Stimulated activated naive CD8-positive, alpha-beta T cell treated with anti-CD3 and anti-CD28 coated beads, Interleukin-15, Interleukin-2, amounts not matched to agents 100 U/mL and 50 U/mL, for 24 hours (primary cell): ENCODE data around the gene NES.

Source experiments
- ATAC-seq: fragments of 150-1000 bp; cut with Tn5 transposase; one replicate; pipeline ENCODE4 v1.10.0; 2021
- DNase-seq: peaks from one replicate; pipeline ENCODE4 v3.0.0; 2021

NES gene

DNA sequence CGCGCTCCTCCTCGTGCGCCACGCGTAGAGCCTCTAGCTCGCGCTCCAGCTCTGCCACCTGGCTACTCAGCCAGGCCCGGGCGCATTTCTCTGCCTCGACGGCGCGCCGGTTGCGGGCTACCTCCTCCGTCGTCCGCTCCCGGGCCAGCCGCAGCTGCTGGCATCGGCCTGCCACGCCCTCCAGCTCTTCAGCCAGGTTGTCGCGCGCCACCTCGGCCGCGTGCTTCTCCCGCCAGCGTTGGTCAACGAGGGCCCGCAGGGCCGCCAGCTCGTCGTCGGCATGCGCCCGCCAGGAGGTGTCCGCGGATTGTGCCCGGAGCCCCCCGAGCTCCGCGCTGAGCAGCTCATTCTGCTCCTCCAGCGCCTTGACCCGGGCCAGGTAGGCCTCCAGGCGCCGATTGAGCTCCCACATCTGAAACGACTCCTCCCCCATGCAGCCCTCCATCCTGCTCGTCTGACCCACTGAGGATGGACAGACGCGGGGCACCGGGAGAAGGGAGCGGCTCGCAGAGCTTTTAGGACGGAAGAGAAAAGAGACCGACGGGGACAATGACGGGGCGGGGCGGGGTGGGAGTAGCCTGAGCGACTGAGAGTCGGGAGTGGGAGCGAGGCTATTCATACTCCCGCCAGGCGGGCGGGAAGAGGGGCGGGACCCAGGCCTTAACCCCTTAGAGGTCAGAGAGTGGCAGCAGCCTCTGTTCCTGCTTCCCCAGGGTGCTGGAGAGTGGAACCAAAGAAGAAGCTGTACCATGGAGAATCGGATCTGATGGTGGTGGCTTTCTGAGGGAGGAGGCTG lies at the start of gene NES:
NES (minus strand) TSS at position 588 of the 796 bp plus-strand sequence; CDS start at position 445, 143 bp downstream.
- no peak for DNase-seq
- no peak for ATAC-seq

- peak; percentile 69 for DNase-seq
- ATAC-seq, result no peak
Observed at GRCh38 chr1:156726549-156727226, 49.5 kb upstream of the NES start.

- DNase-seq (peak; percentile 87), ATAC-seq (peak; percentile 30)
Observed at GRCh38 chr1:156725683-156726280, 48.6 kb upstream of the NES start.

DNA sequence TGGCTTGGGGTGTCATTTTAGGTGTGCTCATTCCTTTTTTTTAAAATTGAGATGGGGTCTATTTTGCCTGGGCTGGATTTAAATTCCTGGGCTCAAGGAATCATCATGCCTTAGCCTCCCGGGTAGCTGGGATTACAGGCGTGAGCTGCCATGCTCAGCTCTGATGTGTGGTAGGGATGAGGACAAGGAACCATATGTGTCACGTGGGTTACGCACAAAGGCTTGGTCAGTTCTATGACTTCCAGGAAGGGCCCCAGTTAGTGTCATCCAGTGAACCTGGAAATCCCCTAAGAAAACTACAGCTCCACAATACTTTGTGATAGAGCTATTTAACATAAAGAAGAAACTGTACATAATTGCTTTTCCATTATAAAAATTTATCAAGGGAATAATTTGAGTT lies 44.3 kb upstream of the NES start:
- ATAC-seq (no peak), DNase-seq (no peak)

- DNase-seq (no peak), ATAC-seq (no peak)
Observed at GRCh38 chr1:156721131-156721530, 43.9 kb upstream of the NES start.

DNA sequence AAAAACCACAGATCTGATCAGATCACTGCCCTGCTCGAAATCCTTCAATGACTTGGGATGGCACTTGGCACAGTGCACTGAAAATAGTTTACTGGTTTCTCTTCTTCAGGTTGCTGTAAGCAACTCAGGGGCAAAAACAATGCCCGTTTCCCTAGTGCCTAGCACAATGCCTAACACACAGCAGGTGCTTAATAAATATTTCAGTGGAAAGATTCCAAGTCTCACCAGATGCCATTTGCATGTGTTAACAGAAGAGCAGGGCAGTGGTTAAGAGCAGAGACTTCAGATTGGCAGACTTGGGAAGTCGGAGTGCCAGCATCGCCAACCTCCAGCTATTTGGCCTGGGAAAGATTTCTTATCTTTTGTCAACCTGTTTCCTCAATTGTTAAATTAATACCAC lies 40.1 kb upstream of the NES start:
- no peak for ATAC-seq
- no peak for DNase-seq

DNA sequence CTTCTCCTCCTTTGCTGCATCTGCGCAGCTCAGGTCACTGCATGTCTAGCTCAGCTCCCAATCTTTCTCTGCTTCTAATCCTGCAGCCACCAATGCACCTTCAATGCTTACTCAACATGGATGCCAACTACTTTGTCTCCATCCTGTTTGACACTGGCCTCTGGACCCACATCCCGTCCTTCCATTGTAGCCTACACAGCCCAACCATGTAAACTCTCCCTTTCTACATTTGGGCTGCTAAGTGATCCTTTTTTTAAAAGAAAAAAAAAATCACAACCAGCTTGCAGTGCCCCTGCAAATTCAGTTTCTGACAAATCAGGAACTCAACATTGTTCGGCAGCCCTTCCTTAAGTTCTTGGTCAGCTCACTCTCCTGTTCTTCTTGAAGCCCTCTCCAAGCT lies 37.6 kb upstream of the NES start:
- no peak for DNase-seq
- no peak for ATAC-seq

- ATAC-seq, result no peak
- DNase-seq, result no peak
Observed at GRCh38 chr1:156712626-156713025, 35.4 kb upstream of the NES start.

- no peak for DNase-seq
Observed at GRCh38 chr1:156711011-156711817, 34.0 kb upstream of the NES start.

DNA sequence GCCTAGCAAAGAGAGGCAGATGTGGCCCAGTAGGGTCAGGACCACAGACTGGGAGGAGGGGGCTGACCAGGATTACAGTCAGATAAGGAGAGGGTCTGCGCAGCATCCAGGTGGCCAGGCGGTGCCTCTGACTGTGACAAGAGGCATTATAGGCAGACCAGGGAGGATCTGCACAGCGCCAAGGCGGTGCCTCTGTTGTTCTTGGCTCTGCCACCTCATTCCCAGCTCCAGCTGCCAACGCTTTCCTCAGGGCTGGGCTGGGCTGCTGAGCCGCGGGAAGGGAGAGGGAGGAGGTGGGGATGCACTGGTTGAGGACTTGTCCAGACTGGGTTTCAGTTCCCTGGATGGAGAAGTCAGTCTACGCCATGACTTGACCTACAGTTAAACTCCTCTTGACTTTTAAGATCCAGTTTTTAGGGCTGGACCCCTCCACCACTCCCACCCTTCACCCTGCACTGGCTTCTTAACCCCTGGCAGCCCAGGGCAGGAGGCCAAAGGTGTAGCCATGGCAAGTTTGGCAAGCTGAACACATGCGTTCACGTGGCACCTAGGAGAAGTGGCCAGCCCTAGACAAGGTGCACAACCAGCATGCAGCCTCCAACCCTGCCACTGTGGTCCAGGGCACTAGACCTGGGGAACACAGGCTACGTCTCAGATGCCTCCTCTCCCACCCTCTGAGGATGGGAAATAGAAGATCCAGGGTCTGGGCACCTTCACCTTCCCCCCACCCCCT lies 32.7 kb upstream of the NES start:
- DNase-seq (no peak), ATAC-seq (no peak)

More at GRCh38 chr1:156711011-156711817, 34.0 kb upstream of the NES start:
- no peak for ATAC-seq

GRCh38 chr1:156709031-156709430 lies 31.8 kb upstream of the NES start:
- no peak for DNase-seq
- ATAC-seq, result no peak

DNA sequence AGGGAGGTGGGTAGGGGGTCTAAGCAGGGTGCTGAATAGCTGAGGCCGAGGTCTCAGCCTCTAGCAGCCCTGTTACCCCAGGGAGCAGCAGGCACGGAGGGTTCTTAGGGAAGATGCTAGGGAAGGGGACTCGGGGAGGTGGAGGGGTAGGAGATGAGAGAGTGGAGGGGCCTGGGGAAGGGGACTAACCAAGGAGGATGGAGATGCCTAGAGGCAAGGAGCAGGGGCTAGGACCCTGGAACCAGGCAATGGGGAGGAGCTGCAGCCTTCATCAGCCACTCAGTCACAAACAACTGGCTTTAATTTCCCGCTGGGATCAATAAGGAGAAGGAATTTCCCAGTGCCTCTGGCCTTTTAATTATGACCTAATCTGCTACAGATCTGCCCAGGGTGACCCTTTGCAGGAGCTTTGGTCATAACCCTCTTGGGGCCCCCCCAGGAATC lies 31.0 kb upstream of the NES start:
- ATAC-seq (no peak), DNase-seq (no peak)

GRCh38 chr1:156707417-156708217 lies 30.4 kb upstream of the NES start:
- no peak for ATAC-seq
- DNase-seq, result no peak

GRCh38 chr1:156706657-156707416 lies 29.6 kb upstream of the NES start:
- no peak for ATAC-seq
- no peak for DNase-seq

DNA sequence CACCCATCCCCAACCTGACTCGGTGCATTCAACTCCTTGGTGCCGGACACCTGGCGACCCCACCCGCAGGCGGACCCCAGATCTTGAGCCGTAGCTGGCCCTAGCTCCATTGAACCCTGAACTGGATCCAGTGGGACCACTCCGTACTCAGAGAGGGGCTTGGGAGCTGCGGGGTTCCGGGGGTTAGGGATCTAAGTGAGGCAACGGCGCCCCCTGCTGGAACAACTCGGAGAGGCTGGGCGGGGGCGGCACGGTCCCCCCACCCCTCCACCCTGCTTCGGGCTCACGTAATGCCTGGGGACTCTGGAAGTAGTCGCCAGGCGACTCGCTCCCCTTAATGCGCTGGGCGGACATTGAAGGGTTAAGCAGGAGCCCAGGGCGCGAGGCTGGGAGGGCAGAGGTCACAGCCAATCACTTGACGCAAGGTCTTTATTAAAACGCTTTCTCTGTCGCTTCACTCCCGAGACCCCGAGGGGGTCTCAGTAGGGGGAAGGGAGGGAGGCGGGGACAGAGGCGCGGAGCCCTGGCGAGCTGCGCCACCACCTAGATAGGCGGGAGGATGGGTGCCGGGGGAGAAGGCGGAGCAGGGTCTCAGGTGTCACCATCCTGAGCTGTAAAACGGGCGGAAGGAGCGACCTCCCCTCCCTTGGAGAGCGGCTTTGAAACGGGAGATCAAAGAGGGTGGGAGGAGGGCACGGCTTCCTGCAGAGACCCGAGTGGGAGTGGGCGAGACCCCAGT lies 28.9 kb upstream of the NES start:
- ATAC-seq (peak; percentile 67), DNase-seq (peak; percentile 85)

GRCh38 chr1:156705321-156705917 lies 28.2 kb upstream of the NES start, which contains the start of gene CRABP2:
CRABP2 (minus strand) TSS chr1:156705583; CDS start chr1:156705446, 137 bp downstream.
- DNase-seq (no peak), ATAC-seq (peak; percentile 11)

DNA sequence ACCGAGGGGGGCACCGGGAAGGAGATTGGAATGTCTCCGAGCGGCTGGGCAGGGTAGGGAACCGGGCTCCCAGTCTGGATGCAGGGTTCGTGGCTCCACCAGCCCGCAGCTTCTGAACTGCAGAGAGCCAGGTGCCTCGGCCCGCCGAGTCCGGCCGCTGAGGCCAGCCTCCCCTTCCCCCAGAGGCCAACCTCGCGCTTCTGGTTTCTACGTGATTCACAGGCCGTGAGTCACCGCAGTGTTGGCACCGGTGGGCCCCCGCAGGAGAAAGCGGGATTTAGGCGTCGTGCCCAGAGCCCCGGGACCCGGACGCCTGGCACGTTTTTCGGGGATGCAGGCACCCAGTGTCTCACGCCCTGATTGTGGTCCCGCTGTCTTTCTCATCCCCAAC lies 27.7 kb upstream of the NES start:
- ATAC-seq, result peak; percentile 30
- peak; percentile 66 for DNase-seq

DNA sequence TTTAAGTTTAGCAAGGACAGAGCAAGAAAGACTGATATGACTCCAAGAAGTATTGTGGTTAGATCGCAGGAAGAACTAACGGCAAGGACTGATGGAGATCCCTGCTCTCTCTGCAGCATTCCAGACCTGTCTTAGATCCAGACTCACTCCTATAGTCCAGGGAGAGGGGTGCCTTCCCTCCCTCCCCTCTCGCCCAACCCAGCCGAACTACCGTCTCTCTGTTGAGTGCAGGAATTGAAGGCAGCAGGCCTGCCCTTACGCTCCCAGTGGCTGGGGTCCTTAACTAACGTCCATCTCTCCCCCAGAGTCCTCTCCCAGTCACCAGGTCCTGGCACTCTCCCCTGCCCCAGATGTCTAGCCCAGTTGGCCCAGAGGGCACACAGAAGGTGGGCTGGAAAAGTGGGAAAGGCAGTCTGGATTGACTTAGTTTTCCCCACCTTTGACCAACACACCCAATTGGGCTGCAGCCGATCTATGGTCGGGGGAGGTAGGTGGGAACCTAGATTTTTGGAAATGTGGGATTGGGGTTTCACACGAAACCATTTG lies 27.0 kb upstream of the NES start:
- no peak for DNase-seq
- no peak for ATAC-seq
